ENCODE data around the gene DOK6.

DNA sequence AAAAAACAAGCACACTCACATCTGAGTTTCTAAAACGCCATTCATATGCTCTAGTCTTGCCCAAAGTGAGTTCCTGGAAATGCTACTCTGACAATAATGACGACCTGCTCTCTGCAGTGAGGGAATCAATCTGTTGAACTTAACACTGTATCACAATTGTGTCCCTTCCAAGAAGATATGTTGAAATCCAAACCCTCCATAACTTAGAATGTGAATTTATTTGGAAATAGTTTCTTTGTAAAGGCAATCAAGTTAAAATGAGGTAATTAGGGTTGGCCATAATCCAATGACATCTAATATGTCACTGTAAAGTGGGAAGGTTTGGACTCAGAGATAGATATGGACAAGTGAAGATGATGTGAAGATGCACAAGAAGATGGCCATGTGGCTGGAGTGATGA lies 282.5 kb downstream of the DOK6 start:
- TF ChIP-seq POLR2AphosphoS5 (IDR thresholded peaks at IDR 0.05) (no peak), POLR2A (IDR thresholded peaks at IDR 0.05) (no peak)
- TF ChIP-seq, protein P1, sequence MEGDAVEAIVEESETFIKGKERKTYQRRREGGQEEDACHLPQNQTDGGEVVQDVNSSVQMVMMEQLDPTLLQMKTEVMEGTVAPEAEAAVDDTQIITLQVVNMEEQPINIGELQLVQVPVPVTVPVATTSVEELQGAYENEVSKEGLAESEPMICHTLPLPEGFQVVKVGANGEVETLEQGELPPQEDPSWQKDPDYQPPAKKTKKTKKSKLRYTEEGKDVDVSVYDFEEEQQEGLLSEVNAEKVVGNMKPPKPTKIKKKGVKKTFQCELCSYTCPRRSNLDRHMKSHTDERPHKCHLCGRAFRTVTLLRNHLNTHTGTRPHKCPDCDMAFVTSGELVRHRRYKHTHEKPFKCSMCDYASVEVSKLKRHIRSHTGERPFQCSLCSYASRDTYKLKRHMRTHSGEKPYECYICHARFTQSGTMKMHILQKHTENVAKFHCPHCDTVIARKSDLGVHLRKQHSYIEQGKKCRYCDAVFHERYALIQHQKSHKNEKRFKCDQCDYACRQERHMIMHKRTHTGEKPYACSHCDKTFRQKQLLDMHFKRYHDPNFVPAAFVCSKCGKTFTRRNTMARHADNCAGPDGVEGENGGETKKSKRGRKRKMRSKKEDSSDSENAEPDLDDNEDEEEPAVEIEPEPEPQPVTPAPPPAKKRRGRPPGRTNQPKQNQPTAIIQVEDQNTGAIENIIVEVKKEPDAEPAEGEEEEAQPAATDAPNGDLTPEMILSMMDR (IDR thresholded peaks at IDR 0.05) = no peak

Measured in transverse colon (tissue), 4 donors.